Stimulated activated CD4-positive, alpha-beta T cell treated with anti-CD3 and anti-CD28 coated beads, Interleukin-15, amount 100 ng/mL, for 24 hours (primary cell): ENCODE results near the gene ABCA12.

Experiments used
- DNase-seq: peaks from one replicate; pipeline ENCODE4 v3.0.0-alpha.2; 2020

Gene ABCA12

DNA sequence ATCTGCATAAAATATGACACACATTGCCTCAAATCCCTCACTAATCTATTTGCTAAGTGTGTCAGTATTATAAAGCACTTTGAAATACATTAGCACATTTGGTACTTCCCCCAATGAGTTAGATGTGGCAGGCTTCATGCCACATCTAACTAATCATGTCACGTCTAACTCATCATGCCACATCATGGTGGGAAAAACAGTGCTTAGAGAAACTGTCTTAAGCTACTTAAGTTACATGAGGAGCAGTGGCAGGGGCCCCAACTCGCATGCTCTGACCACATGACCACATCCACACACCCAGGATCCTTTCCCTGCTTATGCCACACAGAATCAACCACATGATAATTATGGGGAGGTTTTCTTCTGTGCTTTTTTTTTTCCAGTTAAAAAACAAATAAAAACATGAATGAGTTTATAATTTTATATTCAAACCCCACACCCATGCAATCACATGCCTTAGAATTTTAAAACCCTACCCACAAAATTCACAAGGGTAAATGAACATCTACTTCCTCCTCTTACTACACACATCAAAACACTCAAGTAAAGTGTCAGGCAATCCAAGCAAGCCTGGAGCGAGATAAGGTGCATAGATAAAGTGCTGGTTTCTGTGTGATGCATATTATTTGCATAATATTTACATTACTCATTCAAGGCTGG is 1.6 kb downstream of the ABCA12 start:
- DNase-seq, result no peak

DNA sequence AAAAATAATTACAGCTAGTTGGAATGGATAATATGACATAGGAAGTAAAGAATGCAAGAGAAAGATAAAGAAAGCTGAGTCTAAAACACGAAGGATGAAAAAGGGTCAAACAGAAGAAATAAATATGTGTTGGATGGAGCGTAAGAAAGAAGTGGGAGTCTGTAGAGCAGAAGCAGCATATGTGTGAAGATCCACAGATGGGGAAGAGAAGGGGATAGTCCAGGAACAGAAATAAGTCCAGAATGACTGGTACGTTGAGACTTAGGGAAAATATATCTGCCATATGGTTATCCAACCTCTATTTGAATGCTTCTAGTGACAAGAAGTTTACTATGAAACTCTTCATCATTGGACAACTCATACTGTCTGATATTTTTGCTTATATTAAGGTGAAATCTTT is 18.0 kb downstream of the ABCA12 start:
- DNase-seq, result no peak

DNA sequence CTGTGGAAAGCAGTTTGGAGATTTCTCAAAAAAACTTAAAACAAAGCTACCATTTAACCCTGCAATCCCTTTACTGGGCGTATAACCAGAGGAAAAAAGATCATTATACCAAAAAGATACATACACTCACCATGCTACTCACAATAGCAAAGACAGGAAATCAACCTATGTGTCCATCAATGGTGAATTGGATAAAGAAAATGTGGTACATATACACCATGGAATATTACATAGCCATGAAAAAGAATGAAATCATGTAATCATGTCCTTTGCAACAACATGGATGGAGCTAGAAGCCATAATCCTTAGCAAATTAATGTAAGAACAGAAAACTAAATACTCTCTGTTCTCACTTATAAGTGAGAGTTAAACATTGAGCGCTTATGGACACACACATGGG is 18.6 kb downstream of the ABCA12 start:
- DNase-seq, result no peak

DNA sequence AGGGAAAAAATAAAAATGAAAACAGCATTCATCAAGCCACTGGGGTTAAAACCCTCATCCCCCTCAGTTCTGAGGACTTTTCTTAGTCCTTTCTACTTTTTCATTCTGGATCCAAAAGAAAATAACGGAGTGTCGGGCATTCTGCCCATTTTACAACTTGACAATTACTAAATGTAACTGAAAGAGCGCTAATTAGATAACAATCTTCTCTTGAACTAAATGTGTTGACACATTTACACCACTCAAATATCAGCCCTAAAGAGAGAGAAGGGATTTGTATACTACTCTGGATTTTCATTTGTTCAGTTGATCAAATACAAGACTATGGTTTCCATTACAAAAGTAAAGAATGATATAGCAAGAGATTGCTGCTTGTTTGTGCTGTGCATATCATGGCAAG is 27.5 kb downstream of the ABCA12 start:
- no peak for DNase-seq

DNA sequence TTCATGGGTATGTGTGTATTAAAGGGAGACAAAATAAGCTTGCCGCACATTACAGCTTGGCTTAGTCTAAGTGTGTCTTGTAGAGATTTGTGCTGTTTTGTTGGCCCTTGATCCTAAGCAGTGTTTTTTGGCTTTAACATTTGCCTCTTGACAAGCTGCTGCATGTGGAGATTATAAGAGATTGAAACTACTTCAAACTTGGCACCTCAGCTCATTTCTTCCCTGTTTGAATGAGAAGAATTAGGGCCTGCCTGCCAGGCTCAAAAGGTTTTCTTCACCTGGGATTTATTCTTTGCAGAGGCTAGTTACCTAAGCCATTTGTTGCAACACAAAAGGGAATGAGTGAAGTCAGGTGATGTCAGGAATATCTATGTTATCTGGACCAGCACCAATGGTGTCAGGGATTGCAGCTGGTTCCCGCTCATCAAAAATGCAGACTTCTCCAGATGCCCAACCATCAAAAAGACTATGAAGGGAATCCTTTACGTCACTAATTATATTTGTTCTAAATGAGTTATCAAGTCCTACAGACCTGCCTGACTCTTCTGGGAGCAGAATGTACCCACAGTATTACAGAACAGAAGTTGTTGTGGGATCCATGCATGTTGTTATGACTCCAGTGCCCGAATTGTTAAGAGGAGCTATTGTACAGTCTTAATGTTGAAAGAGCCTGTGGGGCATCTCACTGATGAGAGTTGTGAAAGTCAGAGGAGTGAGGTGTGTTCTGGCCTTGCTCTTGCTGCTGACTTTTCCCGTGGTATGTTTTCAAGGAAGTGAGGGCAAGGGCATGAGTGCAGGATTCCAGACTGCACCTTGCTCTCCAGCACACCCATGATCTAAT is 31.0 kb downstream of the ABCA12 start:
- no peak for DNase-seq

DNA sequence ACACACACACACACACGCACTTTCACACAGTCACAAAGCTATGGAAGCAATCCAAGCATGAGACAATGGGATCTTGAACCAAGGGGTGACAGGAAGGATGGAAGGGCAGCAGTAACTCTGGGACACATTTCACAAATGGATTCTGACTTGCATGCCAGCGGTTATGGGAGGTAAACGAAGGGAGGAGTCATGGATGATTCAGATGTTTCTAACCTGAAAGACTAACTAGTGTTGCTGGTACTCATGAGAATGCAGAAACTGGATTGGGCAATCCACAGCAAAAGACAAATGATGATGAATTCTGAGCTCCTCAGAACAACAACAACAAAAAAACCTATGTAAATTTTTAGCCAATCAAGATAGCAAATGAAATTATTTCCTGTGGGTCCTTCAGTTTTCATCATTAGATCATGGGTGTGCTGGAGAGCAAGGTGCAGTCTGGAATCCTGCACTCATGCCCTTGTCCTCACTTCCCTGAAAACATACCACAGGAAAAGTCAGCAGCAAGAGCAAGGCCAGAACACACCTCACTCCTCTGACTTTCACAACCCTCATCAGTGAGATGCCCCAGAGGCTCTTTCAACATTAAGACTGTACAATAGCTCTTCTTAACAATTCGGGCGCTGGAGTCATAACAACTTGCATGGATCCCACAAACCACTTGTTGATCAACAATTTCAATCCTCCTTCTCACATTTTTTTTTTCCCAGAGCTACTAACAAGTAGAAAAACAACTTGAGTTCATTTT is 32.6 kb downstream of the ABCA12 start:
- no peak for DNase-seq

DNA sequence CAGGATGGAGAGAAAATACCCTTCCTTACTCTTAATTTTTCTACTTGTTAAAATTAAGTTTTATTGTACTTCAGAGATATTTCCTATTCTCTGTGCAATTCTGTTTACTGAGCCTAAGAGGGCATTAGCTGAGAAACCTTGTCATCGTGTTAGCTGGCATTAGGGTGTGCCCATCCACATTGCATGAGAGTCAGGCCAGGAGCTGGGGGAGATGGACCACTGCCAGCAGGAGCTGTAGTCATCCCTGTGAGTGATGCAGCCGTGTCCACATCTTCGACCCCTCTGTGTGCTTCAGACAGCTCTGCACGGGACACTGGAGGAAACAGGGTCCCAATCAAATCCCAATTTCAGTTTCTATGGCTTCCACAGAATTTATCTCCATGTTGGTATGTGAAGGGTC is 34.2 kb downstream of the ABCA12 start:
- DNase-seq, result no peak

DNA sequence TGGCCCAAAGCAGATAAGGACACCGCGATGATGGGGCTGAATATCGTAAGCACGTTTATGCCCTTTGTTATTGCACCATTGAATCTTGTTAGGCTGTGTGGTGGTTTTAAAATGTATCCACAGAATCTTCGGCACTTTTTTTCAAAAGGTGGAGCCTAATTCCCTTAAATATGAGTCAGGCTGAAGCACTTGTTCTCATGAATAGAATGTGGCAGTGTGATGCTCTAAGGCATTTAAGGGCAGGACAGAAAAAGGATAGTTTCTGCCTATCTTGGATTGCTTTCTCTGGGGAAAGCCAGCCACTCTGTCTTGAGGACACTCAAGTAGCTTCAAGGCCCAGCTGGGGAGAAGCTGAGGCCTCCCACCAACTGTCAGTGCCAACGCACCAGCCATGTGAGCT is 39.6 kb downstream of the ABCA12 start:
- no peak for DNase-seq

DNA sequence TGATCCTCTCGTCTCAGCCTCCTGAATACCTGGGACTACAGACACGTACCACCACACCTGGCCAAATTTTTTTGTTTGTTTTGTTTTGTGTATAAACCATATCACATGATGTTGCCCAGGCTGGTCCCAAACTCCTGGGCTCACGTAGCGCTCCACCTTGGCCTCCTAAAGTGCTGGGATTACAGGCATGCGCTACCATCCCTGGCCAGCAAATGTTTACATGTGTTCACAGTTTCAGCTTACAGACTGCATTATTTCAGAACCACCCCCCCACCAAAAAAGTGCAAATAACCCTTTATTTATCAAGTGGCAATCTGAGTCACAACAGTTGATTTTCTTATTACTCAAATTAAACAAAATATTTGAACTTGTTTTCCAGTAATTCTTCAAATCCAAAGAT is 54.3 kb downstream of the ABCA12 start:
- DNase-seq, result no peak

DNA sequence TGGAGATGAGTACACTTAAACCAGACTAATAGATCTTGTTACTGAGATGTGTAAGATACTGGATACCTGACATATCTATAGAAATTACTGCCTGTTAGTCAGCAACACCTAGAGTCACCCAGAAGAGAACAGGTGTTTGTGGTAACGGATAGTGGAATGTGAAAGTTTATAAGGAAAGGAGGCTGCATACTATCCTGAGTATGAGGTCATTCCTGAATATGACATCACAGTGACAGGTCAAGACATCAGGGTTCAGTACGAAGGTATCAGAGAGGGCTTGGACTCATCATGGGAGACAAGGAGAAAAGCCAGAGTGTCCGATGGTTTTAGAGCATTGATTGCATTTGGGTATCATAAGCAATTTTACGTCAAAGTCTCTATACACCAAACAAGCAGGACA is 55.3 kb downstream of the ABCA12 start:
- no peak for DNase-seq

DNA sequence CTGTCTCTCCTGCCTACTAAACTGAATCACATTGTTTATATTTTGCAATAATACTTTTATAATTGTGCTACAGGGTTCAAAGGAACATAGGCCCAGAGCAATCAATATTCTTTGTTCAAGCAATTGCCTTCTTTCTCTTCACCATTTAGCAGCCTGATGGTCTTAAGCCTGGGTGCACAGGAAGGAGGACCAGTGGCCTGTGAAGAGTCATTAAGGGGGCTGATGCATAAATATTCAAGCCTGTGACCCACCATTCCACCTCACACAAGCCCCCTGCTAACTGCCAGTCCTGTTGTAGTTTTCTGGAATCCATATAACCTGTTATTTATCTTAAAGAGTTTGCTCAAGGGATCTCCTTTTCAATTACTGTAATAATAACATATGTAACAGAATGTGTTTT is 56.0 kb downstream of the ABCA12 start:
- no peak for DNase-seq

DNA sequence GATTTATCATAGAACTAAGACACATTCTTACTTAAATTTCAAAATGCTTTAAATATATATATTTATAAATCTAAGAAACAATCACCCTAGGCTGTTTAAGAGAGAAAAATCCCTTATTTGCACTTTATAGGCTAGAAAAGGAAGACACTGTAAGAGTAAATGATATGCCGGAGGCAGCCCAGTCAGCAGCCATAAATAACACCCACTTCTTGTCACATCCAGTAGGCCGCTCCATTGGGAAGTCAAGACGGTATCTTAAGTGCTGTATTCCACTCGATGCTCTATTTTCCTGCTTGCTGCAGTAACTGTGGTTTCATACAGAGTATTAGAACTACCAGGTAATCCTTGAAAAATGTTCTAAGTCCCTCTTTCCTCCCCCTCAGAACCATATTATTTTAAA is 57.9 kb downstream of the ABCA12 start:
- no peak for DNase-seq

DNA sequence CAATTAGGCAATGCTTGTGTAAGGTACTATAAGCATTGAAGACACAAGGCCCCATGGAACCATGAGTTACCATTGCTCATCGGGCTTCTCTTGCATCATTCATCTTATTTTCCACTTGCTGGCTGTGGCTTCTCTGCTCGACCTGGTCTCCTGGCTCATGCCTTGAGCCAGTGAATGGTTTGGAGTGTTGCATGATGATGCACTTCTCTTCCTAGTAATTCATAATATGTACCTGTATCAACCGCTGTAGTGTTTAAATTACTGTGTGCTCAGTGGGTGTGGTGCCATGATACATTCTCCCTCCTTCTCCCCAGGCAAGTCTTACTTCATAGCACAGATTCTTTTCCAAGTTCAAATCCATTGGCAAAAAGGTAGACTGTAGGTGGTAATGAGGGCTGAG is 66.8 kb downstream of the ABCA12 start:
- no peak for DNase-seq

DNA sequence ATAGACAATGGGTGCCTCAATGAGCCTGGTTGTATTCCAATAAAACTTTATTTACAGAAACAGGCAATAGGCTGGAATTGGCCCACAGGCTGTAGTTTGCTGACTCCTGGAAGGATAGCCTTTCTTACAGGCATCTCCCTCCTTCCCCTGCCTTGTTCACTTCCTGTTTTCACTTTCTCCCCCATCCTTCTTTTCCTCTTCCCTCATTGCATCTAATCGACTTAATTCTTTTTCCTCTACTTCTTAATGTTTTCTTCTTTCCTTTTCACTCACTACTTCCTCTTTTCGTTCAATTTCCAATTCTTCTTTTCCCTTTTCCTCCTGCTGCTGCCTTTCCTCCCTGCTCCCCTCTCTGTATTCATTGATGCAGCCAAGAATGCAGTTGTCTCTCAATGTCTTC is 70.0 kb downstream of the ABCA12 start:
- no peak for DNase-seq

DNA sequence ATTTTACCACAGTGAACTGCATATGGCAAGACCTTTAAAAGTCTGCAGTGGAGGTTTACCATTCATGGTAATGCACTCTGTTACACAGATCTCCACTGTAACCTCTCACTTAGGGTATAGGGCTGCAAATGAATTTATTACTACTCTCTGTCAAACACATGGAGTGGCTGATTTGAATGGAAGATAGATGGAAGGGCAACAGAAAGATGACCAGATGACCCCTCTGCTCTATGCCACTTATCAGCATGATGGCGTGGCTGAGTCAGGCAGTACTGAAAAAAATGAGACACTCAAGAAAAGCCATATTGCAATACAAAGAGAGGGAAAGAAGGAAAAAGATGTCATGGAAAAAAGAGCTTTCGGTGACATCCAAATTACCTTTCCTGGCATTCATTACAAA is 72.3 kb downstream of the ABCA12 start:
- DNase-seq, result no peak

DNA sequence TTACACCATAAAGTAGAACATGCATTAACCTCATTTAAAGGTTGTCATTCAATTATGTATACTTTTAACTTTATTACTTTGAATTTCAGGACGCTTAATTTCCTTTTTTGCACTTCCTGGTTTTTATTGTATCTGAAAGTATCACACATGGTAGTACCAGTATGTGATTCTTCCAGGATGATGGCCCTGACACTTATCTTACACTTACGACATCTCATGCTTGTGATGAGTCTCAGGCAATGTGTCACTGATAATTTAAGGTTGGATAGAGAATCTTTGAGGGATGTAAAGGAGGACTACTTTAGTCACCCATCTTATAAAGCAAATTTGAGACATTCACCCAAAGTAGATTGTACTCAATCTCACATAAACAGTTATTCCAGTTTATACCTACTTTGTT is 74.9 kb downstream of the ABCA12 start:
- DNase-seq, result no peak

DNA sequence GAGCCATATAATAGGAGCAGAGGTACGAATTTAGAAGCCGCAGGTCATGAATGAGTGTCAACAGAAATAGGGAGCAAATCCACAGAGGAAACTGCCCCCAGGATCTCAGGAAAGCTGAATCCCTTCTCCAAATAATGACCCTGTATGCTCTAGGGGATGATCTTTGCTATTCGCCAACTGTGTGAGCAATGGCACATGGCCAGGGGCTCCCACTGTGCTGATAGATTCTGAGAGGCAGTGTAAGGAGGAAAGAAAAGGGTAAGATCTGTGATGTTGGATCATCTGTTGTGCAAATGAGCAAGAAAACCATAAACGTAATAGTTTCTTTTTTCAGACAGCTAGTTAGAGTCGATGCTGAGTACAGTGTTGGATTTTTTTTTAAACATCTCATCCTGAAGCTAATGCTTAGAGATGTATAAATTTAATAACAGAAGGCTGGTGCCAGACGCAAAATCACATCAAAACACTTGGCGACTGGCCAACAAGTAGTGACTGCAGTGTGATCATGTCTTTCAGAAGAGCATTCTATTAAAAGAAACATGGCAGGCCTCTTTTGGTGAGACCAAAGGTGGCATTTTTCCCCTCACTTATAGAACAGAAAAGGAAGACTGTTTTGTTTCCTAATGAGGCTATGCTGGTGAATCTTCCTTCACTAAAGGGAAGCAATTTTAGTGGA is 77.4 kb downstream of the ABCA12 start:
- DNase-seq, result no peak

DNA sequence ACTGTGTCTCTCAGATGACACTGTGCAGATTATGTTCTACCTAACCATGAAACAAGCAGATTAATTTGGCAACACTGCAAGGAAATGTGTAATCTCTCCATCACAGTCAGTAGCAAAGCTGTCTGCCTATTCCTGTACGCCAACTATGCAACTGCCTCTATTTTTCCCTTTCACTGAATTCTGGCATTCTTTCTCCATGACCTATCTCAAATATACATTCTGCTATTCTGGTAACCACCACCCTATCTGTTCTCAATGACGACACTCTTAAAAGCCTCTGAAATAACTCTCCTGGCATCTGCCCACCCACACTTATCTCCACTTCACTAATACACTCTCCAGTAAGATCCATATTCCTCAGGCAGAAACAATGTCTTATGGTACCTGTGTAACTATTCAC is 78.7 kb downstream of the ABCA12 start:
- no peak for DNase-seq

DNA sequence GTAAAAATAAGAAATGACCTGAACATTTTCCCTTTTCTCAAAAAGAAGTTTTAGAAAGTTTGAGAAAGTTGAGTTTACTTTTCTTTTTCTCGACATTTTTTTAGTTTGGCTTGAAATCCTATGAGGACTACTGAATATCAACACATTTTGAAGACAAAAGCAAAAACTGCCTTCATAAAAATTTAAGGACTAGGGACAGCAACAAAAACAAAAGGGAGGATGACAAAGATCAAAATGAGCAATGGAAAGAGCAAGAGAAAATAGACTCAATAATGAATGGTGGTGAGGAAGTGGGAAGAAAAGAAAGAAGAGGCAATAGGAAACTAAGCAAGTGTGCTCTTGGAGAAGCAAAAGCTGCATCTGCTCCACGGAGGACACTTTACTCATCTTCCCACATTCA is 82.5 kb downstream of the ABCA12 start:
- DNase-seq, result no peak

DNA sequence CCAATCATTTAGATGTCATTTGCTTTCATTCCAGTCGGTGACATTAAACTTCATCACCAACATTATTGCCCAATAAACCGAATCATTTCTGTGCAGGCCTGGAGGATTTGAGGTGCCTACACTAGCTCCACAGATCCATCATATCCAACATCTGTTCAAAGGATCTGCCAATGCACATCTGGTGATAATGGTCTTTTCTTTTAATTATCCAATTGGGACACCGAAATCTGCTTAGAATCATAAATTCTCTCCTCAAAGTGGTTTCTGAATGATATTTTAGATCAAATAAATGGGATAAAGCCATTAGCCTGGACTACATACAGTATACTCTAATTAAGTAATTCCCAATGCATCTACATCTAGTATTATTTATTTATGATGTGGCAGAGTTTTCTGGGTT is 85.6 kb downstream of the ABCA12 start:
- DNase-seq, result no peak

DNA sequence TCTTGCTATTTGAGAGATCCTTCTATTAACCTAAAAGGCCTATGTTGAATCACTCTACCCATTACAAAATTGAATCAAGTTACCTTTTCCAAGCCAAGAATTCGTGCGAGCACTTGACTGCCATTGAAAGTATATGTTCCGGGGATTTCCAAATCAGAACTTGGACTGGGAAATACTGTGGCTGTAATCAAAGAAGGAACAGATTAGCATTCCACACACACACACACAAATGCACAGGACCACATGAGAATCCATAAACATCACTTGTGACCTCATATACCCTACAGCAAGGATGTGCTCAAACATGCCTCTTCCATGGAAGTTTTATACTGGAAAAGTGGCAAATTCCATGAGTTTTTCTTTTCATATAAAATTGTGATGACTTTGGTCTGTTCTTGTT is 86.0 kb downstream of the ABCA12 start:
- DNase-seq, result no peak

DNA sequence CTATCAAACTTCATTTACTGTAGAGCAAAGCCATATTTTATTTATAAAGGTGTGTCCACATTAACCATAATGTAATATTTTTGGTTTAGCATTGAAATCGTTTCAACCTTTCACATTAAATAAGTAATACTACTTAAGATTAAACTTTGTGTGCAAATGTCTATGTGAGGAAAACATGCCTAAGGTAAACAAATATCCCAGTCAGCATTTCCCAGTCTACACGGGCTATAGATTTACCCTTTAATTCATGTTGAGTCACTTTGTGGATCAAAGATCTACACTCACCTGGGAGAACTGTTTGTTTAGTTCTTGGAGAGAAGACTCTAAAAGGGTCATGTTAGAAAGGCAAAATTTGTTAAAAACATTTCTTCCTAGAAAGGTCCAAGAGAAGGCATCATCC is 89.1 kb downstream of the ABCA12 start:
- DNase-seq, result no peak

DNA sequence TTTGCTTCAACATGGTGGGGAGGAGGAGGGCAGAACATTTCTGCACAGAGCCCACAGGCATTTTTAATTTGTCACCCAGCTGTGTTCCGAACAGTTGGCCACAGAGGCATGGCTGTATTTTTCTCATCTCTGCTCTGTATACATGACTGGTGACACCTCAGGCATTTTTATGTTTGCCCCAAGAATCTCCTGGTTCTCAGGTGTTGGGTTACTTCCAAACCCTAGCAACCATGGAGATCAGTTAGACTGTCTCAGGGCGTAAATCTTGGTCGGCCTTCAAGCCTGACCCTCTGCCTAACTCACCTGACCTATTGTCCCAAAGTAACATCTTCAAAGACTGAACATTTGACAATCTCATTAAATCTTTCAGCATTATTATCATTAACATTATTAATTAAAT is 100.0 kb downstream of the ABCA12 start:
- DNase-seq, result no peak

DNA sequence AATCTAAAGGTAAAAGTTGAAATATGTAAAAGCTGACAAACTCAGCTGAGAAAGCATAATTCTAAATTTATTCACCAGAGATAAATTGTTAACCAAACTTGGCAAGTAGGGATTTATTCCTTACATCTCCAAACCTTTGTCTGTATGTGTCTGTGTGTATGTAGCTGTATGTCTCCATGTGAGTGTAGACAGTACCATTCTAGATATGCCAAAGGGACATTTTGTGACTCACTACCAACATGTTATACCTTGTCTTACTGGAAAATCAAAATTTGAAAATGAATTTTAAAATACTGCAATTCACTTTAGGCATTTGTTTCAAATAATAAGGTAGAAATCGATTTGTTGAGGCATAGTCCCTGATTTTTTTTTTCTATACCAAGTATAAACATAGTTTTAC is 102.1 kb downstream of the ABCA12 start:
- DNase-seq, result no peak
